ENCODE data around the gene UNC45A.

- TF ChIP-seq CTCF (conservative IDR thresholded peaks at IDR 0.05; ENCODE audit: low read length) = no peak
- no peak for TF ChIP-seq EZH2phosphoT487 (IDR thresholded peaks at IDR 0.05; ENCODE audit: borderline replicate concordance, low read depth, low read length)
These were observed 16.2 kb upstream of the UNC45A start for GRCh38 chr15:90918835-90919234.
